Prostate gland (tissue), 2 donors: ENCODE measurements around the gene BTBD9. TPM values are rescaled to one million over a fixed set of nuclear protein-coding genes. Genes with fewer than 3 reads are reported as not detected.

Source experiments
- DNase-seq: peaks from one replicate; pipeline ENCODE4 v3.0.0-alpha.2; 2019; ENCODE audit warnings: low spot score
- H3K27ac ChIP-seq, 2 donors: fragments of 200-600 bp; sonication (generic); 2 replicates each; pipeline ENCODE4 v1.5.1; 2017 to 2019
- H3K27me3 ChIP-seq: fragments of 200-600 bp; sonication (generic); replicated peaks from 2 replicates; pipeline ENCODE4 v1.5.1; 2019; ENCODE audit not compliant: insufficient read depth
- H3K36me3 ChIP-seq, 2 donors: fragments of 200-600 bp; sonication (generic); 1 replicate in 1 of 2; 2 replicates in 1 of 2; pipeline versions ENCODE4 v1.5.1 to v1.8.1; 2017 to 2019
- H3K4me1 ChIP-seq: fragments of 200-600 bp; sonication (generic); replicated peaks from 2 replicates; pipeline ENCODE4 v1.5.1; 2019
- H3K4me3 ChIP-seq, 2 donors: fragments of 200-600 bp; sonication (generic); 2 replicates each; pipeline ENCODE4 v1.5.1; 2017 to 2019
- H3K9me3 ChIP-seq: fragments of 200-600 bp; sonication (generic); 2 replicates; pipeline ENCODE4 v1.5.1; 2017
- POLR2A ChIP-seq: fragments of 450-650 bp; IDR thresholded peaks from one replicate; pipeline ENCODE4 v1.6.1; 2016; ENCODE audit warnings: antibody characterized with exemption, mild to moderate bottlenecking
- POLR2AphosphoS5 ChIP-seq: sonication (generic); formaldehyde crosslinking; IDR thresholded peaks from one replicate; pipeline ENCODE4 v1.6.1; 2017; ENCODE audit warnings: antibody characterized with exemption
- WGBS: methylation state at CpG from one replicate; pipeline ENCODE4 v1.1.5; 2018; 5-methylcytosine and 5-hydroxymethylcytosine counted together
- intact Hi-C: fragments of 100-400 bp; cut with DNase I; formaldehyde crosslinking; loops from one replicate; pipeline ENCODE4 v1.14.2; 2022
- total RNA-seq, 2 donors: library from RNA; depleted of rRNA; stranded (reverse); fragments of >200 nt; gene quantifications; one replicate each; pipeline ENCODE4 v1.1.0, GENCODE V29; 2016
- TF ChIP-seq, protein P1 (sequence below), 4 experiments: fragments of 200-600 bp in 2 of 4; fragments of 450-650 bp in 2 of 4; sonication (generic) in 2 of 4; IDR thresholded peaks; 1 replicate in 3 of 4; 2 replicates in 1 of 4; pipeline ENCODE4 v1.5.1; 2016 to 2019; ENCODE audit warnings: antibody characterized with exemption in 4 of 4, mild to moderate bottlenecking in 2 of 4, moderate library complexity in 2 of 4

The BTBD9 gene
- total RNA-seq, 2 donors from 2014 or later: 11.2 to 17.4 TPM

DNA sequence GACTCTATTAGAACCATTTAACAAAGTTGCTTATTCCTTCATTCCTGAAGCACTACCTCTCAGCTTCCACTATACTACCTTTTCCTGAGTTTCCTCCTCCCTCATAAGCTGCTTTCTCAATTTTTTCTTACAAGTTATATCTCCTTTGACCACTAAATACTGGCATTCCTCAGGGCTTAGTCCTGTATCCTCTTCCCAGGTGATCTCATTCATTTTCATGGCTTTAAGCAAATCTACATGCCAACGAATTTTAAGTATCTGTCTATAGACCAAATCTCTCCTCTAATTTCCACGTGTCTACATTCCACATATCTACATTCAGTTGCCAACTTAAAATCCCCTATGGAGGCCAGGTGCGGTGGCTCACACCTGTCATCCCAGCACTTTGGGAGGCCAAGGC lies 134.7 kb downstream of the BTBD9 start:
- intact Hi-C loops: no loop called here
- 95% methylated on average over 3 of the region's 3 CpGs for WGBS
- no peak for TF ChIP-seq POLR2A
- TF ChIP-seq POLR2AphosphoS5: no peak
- TF ChIP-seq, protein P1, sequence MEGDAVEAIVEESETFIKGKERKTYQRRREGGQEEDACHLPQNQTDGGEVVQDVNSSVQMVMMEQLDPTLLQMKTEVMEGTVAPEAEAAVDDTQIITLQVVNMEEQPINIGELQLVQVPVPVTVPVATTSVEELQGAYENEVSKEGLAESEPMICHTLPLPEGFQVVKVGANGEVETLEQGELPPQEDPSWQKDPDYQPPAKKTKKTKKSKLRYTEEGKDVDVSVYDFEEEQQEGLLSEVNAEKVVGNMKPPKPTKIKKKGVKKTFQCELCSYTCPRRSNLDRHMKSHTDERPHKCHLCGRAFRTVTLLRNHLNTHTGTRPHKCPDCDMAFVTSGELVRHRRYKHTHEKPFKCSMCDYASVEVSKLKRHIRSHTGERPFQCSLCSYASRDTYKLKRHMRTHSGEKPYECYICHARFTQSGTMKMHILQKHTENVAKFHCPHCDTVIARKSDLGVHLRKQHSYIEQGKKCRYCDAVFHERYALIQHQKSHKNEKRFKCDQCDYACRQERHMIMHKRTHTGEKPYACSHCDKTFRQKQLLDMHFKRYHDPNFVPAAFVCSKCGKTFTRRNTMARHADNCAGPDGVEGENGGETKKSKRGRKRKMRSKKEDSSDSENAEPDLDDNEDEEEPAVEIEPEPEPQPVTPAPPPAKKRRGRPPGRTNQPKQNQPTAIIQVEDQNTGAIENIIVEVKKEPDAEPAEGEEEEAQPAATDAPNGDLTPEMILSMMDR (IDR thresholded peaks at IDR 0.05): no peak

DNA sequence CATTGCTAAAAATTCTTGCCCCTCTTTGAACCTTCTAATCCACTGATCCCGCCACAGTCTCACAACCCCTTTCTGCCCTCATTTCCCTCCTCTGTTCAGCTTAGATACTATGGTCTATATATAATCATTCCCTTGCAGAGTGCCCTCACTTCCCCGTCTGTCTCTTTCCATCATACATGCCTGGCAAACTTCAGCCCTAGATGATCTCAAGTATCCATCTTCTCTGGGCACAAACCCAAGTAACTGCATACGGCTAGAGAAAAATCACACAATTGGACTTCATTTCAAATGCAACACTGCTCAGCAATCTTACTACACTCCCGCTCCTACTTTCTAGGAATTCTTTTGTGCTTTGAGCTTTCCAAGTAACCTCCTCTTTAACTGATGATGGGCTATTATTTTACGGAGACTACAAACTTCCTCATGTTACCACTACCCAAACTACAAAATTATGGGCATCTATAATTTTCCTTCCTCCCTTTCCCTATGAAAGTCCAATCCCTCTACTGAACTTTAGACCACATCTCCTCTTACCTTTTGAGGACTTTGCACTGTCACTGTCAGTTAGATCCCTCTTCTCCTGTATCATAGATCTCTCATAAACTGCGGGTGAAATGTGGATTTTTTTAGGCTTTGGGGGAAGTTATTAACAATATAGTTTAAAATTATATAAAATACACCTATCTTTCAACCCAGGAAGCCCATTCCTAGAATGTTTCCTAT lies 135.6 kb downstream of the BTBD9 start:
- H3K4me1 ChIP-seq: no peaks in the 10 kb centered on the region
- no peak for TF ChIP-seq POLR2AphosphoS5
- TF ChIP-seq POLR2A: no peak
- TF ChIP-seq, protein P1 (IDR thresholded peaks at IDR 0.05): no peak
- no peak for DNase-seq
- H3K9me3 ChIP-seq: no peaks in the 10 kb centered on the region
- intact Hi-C loops: no loop called here
- 90% methylated on average over 6 of the region's 6 CpGs for WGBS
- no peaks in the 10 kb centered on the region for H3K27me3 ChIP-seq
- H3K36me3 ChIP-seq: no peaks in the 10 kb centered on the region
- no peak overlapping the region for H3K27ac ChIP-seq
- no peak overlapping the region for H3K4me3 ChIP-seq

More for the DNA sequence above, 134.7 kb downstream of the BTBD9 start:
- no peak for DNase-seq
- H3K4me1 ChIP-seq: no peaks in the 10 kb centered on the region
- H3K9me3 ChIP-seq: no peaks in the 10 kb centered on the region
- H3K27me3 ChIP-seq: no peaks in the 10 kb centered on the region
- H3K36me3 ChIP-seq: no peaks in the 10 kb centered on the region
- H3K4me3 ChIP-seq: no peak overlapping the region
- H3K27ac ChIP-seq: no peak overlapping the region

DNA sequence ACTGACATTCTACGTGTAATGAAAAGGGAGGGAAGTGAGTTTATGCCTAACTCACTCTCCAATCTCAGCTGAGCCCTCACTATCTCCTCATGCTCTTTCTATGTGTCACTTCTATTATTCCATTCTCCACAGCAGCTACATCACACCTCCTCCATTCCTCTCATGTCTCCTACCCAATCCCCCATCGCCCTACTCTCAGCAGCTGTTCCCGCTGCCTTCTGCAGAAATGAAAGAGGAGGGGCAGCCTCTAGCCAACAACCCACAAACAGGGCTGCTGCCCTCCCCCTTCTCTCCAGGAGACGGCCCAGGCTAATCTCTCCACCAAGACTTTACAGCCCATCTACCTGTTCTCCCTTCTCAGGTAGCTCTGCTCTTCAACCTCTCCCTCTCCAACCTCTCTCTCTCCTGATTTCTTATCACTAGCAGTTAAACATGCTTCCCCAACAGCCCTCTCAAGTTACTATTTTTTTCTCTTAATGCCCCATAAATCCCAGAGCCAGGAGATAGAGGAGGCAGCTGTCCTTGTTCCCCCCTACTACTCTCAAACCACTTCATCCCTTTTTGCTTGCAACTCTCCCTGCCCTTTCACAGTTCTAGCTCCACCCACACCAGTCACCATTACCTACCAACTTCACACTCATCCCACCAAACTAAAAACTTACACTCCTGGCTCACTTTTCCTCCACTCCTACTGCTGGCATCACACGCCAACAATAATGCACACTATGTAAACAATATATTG lies 136.5 kb downstream of the BTBD9 start:
- Histone ChIP-seq H3K4me1 (no peaks in the 10 kb centered on the region), H3K27me3 (no peaks in the 10 kb centered on the region), H3K27ac (no peak overlapping the region), H3K9me3 (no peaks in the 10 kb centered on the region), H3K36me3 (no peaks in the 10 kb centered on the region), H3K4me3 (no peak overlapping the region)
- 91% methylated on average over 5 of the region's 5 CpGs for WGBS
- TF ChIP-seq, protein P1 (IDR thresholded peaks at IDR 0.05): no peak
- TF ChIP-seq POLR2A (no peak), POLR2AphosphoS5 (no peak)
- intact Hi-C loops: no loop called here
- DNase-seq: no peak

DNA sequence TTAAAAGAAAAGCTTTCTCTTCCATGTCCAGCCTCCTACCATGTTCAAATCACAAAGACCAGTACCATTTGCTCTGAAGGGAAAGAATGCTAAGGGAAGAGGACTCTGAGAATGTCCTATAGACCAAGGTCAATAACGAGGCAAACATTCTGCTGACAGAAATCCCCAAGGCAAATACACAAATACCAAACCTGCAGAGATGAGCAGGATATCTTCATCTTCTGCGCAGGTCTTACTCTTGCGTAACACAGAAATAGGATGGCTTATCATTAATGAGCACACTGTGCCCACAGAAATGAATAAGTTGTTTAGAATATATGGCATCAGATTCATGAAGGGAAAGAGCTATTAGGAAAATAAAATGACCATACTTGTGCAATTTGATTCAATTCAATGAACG lies 137.3 kb downstream of the BTBD9 start:
- WGBS: 86% methylated on average over 4 of the region's 4 CpGs
- H3K27me3 ChIP-seq: no peaks in the 10 kb centered on the region
- DNase-seq: no peak
- no peaks in the 10 kb centered on the region for H3K36me3 ChIP-seq
- H3K4me1 ChIP-seq: no peaks in the 10 kb centered on the region
- no peak overlapping the region for H3K27ac ChIP-seq
- TF ChIP-seq POLR2AphosphoS5 (no peak), POLR2A (no peak)
- TF ChIP-seq, protein P1 (IDR thresholded peaks at IDR 0.05): no peak
- H3K9me3 ChIP-seq: no peaks in the 10 kb centered on the region
- intact Hi-C loops: no loop called here
- no peak overlapping the region for H3K4me3 ChIP-seq
